WTC11 (cell line): ENCODE results near the gene MANF.

Experiments used
- IRF2 ChIP-seq: sonication (generic); formaldehyde crosslinking; IDR thresholded peaks from 2 replicates; pipeline ENCODE4 v1.8.0; 2022; ENCODE audit warnings: low read depth, missing genetic modification reagents, borderline replicate concordance
- NR1H2 ChIP-seq: sonication (generic); formaldehyde crosslinking; IDR thresholded peaks from 2 replicates; pipeline ENCODE4 v1.9.0; 2021; ENCODE audit warnings: mild to moderate bottlenecking, moderate library complexity, missing genetic modification reagents
- PRRX2 ChIP-seq: fragments of 250-450 bp; sonication (Bioruptor Pico); IDR thresholded peaks from 2 replicates; pipeline ENCODE4 v1.8.0; 2021; ENCODE audit warnings: mild to moderate bottlenecking
- TF ChIP-seq, protein P1 (sequence below): fragments of 200-600 bp; IDR thresholded peaks from 2 replicates; pipeline ENCODE4 v1.8.0; 2022; ENCODE audit warnings: antibody characterized with exemption
- TF ChIP-seq, protein P2 (sequence below): sonication (generic); formaldehyde crosslinking; IDR thresholded peaks from 2 replicates; pipeline ENCODE4 v1.8.1; 2023; ENCODE audit warnings: mild to moderate bottlenecking, missing genetic modification reagents, moderate library complexity
- TF ChIP-seq, protein P3 (sequence below): sonication (generic); formaldehyde crosslinking; IDR thresholded peaks from 2 replicates; pipeline ENCODE4 v1.8.0; 2022; ENCODE audit warnings: mild to moderate bottlenecking, missing genetic modification reagents
- TF ChIP-seq, protein P4 (sequence below): sonication (generic); formaldehyde crosslinking; IDR thresholded peaks from 2 replicates; pipeline ENCODE4 v1.8.1; 2022; ENCODE audit warnings: low read depth, missing genetic modification reagents, borderline replicate concordance
- TF ChIP-seq, protein P5 (sequence below): sonication (generic); formaldehyde crosslinking; IDR thresholded peaks from 2 replicates; pipeline ENCODE4 v1.8.1; 2022; ENCODE audit warnings: low read depth, mild to moderate bottlenecking, moderate library complexity, missing genetic modification reagents, borderline replicate concordance

DNA sequence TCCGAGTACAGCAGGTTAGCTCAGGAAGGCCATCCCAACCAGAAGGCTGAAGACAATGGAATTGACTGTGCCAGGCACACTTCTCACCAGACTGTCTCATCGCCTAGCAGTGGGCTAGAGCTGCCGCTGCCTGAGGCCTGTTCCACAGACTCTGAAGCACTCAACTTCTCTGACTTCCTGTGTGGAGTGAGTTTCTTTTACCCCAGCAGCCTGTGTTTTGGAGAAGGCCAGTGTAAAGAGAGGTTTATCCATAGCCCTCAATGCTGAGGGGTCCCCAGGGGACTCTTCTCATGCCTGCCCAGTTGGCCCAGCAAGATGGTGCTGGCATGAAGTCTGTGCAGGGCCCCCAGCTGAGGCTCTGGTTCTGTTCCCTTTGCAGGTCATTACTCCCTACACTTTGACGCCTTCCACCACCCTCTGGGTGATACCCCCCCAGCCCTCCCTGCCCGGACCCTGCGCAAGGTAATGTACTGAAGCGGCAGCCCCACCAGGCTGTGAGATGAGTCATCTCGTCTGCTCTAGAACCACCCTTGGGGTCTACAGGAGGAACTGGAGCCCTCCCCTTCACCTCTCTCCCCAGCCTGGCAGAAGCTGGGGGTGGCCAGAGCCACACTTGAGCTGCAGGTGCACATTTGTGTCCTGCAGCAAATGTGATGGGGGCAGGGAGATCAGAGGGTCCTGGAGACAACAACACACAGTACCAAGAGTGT is 5.2 kb upstream of the MANF start:
- TF ChIP-seq, protein P1, sequence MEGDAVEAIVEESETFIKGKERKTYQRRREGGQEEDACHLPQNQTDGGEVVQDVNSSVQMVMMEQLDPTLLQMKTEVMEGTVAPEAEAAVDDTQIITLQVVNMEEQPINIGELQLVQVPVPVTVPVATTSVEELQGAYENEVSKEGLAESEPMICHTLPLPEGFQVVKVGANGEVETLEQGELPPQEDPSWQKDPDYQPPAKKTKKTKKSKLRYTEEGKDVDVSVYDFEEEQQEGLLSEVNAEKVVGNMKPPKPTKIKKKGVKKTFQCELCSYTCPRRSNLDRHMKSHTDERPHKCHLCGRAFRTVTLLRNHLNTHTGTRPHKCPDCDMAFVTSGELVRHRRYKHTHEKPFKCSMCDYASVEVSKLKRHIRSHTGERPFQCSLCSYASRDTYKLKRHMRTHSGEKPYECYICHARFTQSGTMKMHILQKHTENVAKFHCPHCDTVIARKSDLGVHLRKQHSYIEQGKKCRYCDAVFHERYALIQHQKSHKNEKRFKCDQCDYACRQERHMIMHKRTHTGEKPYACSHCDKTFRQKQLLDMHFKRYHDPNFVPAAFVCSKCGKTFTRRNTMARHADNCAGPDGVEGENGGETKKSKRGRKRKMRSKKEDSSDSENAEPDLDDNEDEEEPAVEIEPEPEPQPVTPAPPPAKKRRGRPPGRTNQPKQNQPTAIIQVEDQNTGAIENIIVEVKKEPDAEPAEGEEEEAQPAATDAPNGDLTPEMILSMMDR = no peak
- TF ChIP-seq, protein P2, sequence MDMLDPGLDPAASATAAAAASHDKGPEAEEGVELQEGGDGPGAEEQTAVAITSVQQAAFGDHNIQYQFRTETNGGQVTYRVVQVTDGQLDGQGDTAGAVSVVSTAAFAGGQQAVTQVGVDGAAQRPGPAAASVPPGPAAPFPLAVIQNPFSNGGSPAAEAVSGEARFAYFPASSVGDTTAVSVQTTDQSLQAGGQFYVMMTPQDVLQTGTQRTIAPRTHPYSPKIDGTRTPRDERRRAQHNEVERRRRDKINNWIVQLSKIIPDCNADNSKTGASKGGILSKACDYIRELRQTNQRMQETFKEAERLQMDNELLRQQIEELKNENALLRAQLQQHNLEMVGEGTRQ (CRISPR knock-in tag) = no peak
- TF ChIP-seq, protein P3, sequence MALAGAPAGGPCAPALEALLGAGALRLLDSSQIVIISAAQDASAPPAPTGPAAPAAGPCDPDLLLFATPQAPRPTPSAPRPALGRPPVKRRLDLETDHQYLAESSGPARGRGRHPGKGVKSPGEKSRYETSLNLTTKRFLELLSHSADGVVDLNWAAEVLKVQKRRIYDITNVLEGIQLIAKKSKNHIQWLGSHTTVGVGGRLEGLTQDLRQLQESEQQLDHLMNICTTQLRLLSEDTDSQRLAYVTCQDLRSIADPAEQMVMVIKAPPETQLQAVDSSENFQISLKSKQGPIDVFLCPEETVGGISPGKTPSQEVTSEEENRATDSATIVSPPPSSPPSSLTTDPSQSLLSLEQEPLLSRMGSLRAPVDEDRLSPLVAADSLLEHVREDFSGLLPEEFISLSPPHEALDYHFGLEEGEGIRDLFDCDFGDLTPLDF (CRISPR knock-in tag) = no peak
- TF ChIP-seq NR1H2 (no peak), IRF2 (CRISPR knock-in tag) (no peak), PRRX2 (CRISPR knock-in tag) (no peak)
- TF ChIP-seq, protein P4, sequence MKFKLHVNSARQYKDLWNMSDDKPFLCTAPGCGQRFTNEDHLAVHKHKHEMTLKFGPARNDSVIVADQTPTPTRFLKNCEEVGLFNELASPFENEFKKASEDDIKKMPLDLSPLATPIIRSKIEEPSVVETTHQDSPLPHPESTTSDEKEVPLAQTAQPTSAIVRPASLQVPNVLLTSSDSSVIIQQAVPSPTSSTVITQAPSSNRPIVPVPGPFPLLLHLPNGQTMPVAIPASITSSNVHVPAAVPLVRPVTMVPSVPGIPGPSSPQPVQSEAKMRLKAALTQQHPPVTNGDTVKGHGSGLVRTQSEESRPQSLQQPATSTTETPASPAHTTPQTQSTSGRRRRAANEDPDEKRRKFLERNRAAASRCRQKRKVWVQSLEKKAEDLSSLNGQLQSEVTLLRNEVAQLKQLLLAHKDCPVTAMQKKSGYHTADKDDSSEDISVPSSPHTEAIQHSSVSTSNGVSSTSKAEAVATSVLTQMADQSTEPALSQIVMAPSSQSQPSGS (CRISPR knock-in tag) = no peak
- TF ChIP-seq, protein P5, sequence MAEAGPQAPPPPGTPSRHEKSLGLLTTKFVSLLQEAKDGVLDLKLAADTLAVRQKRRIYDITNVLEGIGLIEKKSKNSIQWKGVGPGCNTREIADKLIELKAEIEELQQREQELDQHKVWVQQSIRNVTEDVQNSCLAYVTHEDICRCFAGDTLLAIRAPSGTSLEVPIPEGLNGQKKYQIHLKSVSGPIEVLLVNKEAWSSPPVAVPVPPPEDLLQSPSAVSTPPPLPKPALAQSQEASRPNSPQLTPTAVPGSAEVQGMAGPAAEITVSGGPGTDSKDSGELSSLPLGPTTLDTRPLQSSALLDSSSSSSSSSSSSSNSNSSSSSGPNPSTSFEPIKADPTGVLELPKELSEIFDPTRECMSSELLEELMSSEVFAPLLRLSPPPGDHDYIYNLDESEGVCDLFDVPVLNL = no peak
